ENCODE measurements around the gene AMIGO1.

DNA sequence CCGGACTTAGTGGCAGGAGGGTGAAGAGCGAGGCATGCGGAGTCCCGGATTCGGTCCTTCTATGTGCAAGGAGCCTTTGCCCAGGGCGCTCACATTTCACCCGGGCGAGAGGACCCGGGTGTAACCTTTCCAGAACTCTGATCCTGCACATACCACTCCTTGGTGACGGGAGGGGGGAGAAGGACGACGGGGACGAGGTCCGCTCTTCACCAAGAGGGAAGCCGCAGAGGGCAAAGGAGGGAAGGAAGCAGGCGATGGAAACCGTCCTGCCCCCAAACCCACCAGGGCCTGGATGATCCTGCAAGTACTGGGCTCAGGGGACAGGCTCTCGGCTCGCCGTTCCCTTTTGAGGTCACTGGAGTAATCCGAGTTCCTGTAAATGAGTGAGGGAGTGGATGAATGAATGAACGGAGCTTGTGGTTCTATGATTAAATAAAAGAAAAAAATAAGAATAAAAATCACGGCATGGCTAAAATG is 42.2 kb downstream of the AMIGO1 start:
- TF ChIP-seq, protein P1, sequence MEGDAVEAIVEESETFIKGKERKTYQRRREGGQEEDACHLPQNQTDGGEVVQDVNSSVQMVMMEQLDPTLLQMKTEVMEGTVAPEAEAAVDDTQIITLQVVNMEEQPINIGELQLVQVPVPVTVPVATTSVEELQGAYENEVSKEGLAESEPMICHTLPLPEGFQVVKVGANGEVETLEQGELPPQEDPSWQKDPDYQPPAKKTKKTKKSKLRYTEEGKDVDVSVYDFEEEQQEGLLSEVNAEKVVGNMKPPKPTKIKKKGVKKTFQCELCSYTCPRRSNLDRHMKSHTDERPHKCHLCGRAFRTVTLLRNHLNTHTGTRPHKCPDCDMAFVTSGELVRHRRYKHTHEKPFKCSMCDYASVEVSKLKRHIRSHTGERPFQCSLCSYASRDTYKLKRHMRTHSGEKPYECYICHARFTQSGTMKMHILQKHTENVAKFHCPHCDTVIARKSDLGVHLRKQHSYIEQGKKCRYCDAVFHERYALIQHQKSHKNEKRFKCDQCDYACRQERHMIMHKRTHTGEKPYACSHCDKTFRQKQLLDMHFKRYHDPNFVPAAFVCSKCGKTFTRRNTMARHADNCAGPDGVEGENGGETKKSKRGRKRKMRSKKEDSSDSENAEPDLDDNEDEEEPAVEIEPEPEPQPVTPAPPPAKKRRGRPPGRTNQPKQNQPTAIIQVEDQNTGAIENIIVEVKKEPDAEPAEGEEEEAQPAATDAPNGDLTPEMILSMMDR (IDR thresholded peaks at IDR 0.05; ENCODE audit: insufficient read depth, low read length), result no peak
- TF ChIP-seq SPI1 (IDR thresholded peaks at IDR 0.05; ENCODE audit: borderline replicate concordance, low read depth), result no peak
- no peak for TF ChIP-seq REST (IDR thresholded peaks at IDR 0.05; ENCODE audit: insufficient replicate concordance, low read depth)

All from HL-60 (cell line).